Epithelial cell of proximal tubule (primary cell): ENCODE data around the gene WFDC12. TPM values are rescaled to one million over a fixed set of nuclear protein-coding genes. Genes with fewer than 3 reads are reported as not detected.

ENCODE experiments used
- DNase-seq: peaks from one replicate; pipeline ENCODE4 v3.0.0-alpha.2; 2011; ENCODE audit warnings: low read depth
- H3K4me3 ChIP-seq: 2 replicates; pipeline ENCODE4 v1.5.1; 2011; ENCODE audit warnings: low read depth, mild to moderate bottlenecking, low read length
- total RNA-seq: library from RNA; depleted of rRNA; stranded (reverse); fragments of >200 nt; gene quantifications from 2 replicates; pipeline ENCODE4 v1.2.3, GENCODE V29; 2015
- TF ChIP-seq, protein P1 (sequence below): conservative IDR thresholded peaks from 2 replicates; pipeline ENCODE4 v1.5.1; 2012; ENCODE audit warnings: low read depth, mild to moderate bottlenecking, low read length

WFDC12 gene
- total RNA-seq, 1 donor from 2014 or later: not detected

DNA sequence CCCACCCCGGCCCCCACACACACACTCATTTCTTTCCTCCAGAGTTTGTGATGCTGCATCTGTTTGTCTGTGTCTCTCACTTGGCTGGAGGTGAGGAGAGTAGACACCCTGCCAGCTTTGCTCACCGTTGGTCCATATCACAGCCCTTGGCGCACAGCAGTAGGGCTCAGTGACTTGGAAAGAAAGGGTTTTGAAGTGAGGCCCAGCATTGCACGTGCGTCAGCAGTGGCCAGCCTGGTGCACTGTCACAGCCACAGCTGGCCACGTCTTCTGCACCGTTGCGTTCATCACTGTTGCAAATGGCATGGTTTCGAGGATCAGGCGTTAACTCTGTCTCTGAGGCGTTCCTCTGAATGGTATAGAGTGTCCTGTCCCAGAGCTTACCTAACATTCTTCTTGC, 13.0 kb downstream of the WFDC12 start:
- TF ChIP-seq, protein P1, sequence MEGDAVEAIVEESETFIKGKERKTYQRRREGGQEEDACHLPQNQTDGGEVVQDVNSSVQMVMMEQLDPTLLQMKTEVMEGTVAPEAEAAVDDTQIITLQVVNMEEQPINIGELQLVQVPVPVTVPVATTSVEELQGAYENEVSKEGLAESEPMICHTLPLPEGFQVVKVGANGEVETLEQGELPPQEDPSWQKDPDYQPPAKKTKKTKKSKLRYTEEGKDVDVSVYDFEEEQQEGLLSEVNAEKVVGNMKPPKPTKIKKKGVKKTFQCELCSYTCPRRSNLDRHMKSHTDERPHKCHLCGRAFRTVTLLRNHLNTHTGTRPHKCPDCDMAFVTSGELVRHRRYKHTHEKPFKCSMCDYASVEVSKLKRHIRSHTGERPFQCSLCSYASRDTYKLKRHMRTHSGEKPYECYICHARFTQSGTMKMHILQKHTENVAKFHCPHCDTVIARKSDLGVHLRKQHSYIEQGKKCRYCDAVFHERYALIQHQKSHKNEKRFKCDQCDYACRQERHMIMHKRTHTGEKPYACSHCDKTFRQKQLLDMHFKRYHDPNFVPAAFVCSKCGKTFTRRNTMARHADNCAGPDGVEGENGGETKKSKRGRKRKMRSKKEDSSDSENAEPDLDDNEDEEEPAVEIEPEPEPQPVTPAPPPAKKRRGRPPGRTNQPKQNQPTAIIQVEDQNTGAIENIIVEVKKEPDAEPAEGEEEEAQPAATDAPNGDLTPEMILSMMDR: no peak

DNA sequence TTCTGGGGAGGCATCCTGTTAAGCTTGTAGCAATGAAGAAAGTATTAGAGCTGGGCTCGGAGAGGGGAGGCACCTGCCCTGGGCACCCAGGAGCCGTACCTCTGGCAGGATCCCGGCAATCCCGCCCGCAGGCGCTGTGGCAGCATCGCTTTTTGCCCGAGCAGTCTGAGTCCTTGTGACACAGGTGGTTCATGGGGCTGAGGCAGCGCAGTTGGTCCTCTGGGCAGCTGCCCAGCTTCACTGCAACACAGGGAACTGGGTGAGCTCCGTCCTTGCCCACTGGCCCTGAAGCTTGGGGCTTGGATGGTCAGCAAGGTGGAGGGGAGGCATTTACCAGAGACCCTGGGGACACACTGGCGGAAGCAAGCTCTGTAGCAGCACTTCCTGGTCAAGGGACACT, 14.0 kb downstream of the WFDC12 start:
- no peak overlapping the region for H3K4me3 ChIP-seq
- no peak for DNase-seq
- TF ChIP-seq, protein P1: no peak

More for the DNA sequence above, 13.0 kb downstream of the WFDC12 start:
- DNase-seq: no peak
- no peak overlapping the region for H3K4me3 ChIP-seq

DNA sequence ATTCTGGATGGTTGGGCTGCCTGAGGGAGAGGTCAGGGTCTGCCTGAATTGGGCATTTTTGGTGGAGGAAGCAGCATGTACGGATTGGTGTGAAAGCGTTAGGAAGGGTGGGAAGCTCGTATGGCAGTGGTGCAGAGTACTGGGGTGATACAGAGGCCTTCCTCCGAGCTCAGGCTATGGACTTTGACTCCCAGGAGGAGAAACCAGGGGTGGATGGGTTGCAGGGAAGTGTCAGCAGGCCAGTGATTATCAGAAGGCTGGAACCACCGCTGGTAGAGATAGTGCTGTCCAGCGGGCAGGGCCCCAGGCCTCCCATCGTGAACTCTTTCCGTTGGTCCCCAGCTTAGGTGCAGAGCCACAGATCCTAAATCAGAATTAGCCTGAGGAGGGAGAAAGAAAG, 14.6 kb downstream of the WFDC12 start:
- no peak overlapping the region for H3K4me3 ChIP-seq
- TF ChIP-seq, protein P1: no peak
- no peak for DNase-seq

DNA sequence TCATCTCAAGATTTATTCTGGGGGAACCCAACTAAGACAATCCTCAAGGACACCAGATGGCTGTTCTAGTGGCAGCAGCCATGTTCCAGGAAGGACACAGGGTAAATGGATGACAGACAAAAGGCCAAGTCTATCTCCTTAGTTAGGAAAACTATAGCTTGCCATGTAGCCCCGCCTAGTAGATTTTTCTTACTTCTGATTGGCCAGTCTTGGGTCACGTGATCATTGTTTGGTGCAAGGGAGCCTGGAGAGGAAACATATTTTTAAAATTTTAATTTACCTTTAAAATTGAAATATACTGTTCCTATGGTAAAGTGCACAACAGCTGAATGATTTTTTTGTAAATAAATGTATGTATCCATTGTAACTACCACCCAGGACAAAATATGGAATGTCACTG, 18.9 kb downstream of the WFDC12 start:
- no peak overlapping the region for H3K4me3 ChIP-seq
- TF ChIP-seq, protein P1: no peak
- no peak for DNase-seq

DNA sequence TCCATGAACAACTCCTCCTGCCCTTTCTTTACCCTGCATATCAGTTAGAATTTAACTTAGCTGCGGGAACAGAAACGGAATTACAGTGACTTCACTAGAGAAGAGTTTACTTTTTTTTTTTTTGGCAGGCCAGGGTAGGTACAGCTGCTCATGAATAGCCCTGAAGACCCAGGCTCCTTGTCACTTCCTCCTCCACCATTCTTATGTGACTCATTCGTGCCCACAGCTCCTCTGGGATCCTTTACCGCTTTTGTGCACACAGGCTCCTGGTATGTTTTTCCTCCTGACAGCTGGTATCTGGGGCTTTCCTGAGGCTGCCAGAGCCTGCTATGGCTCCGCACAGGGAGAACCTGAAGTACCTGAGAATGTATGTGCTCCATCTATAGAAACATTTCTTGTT, 19.5 kb downstream of the WFDC12 start:
- TF ChIP-seq, protein P1: no peak
- DNase-seq: peak; percentile 94
- H3K4me3 ChIP-seq: no peak overlapping the region

DNA sequence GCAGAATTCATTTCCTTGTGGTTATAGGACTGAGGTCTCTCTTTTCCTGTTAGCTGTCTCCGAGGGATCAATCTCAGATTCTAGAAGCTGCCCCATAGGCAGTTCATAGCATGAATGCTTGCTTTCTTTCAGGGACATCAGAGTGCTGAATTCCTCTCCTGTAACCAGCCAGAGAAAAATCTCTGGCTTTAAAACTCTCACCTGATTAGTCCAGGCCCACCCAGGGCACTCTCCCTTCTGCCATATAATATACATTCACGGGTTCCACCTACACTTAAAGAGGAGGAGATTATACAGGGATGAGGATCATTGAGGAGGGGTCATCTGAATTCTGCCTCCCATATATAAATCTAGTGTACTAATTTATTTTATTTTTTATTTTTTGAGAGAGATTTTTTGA, 21.2 kb downstream of the WFDC12 start:
- TF ChIP-seq, protein P1: no peak
- no peak for DNase-seq

DNA sequence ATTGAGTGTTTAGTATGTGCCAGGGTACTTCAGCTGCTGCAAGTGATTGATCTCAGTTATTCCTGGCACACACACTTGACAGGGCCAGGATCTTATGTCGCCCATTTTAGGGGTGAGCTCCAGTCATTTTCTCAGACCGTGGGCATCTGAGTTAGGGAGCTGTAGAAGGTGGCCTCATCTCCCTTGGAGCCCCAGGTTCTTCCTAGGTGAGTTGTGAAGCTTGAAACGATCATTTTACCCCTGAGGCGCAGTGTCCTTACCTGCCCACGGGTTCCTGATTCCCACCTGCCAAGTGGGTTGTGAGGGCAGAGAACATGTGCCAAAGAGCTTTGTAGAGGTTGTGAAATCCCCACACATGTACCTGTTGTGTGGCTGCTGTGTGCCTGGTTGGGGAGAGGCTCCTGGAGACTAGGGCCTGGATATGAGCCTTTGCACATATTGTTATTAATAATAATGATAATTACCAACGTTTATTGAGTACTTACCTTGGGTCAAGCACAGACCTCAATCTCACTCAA, 22.9 kb downstream of the WFDC12 start:
- no peak for DNase-seq
- H3K4me3 ChIP-seq: no peak overlapping the region
- TF ChIP-seq, protein P1: no peak

More for the DNA sequence above, 21.2 kb downstream of the WFDC12 start:
- H3K4me3 ChIP-seq: no peak overlapping the region
